Endothelial cell (in vitro differentiated cells): ENCODE data around the gene NPFFR2. TPM values are rescaled to one million over a fixed set of nuclear protein-coding genes. Genes with fewer than 3 reads are reported as not detected.
"Not testable (repeated sequence)": the region's sequence is repeated elsewhere in the genome, so short reads cannot be mapped to it uniquely, and the experiment has no call there.

ENCODE experiments used
- DNase-seq: peaks from one replicate; pipeline ENCODE4 v3.0.0; 2021; ENCODE audit warnings: low spot score
- H3K27ac Mint-ChIP-seq: one replicate; pipeline ENCODE4 v1.8.0; 2021; ENCODE audit warnings: mixed read lengths, inconsistent platforms; ENCODE audit not compliant: unreplicated experiment
- H3K27me3 Mint-ChIP-seq: one replicate; pipeline ENCODE4 v1.8.0; 2021; ENCODE audit warnings: mild to moderate bottlenecking, moderate library complexity, mixed read lengths, inconsistent platforms; ENCODE audit not compliant: unreplicated experiment
- H3K36me3 Mint-ChIP-seq: one replicate; pipeline ENCODE4 v1.8.0; 2021; ENCODE audit warnings: mild to moderate bottlenecking, low read depth, mixed read lengths, inconsistent platforms; ENCODE audit not compliant: unreplicated experiment
- H3K4me1 Mint-ChIP-seq: one replicate; pipeline ENCODE4 v1.8.0; 2021; ENCODE audit warnings: mild to moderate bottlenecking, mixed read lengths, inconsistent platforms; ENCODE audit not compliant: unreplicated experiment
- H3K4me3 Mint-ChIP-seq: one replicate; pipeline ENCODE4 v1.8.0; 2021; ENCODE audit warnings: mild to moderate bottlenecking, mixed read lengths, inconsistent platforms; ENCODE audit not compliant: unreplicated experiment
- H3K9me3 Mint-ChIP-seq: one replicate; pipeline ENCODE4 v1.8.0; 2021; ENCODE audit warnings: mixed read lengths, inconsistent platforms; ENCODE audit not compliant: unreplicated experiment
- total RNA-seq: library from RNA; stranded (reverse); fragmentation: NEBNext Ultra II Directional; extraction: Animal tissue kit (Norgen Biotek cat#: 25700); gene quantifications from one replicate; pipeline ENCODE4 v1.2.1, GENCODE V29; 2021; ENCODE audit not compliant: unreplicated experiment
- TF ChIP-seq, protein P1 (sequence below): fragments of 200-600 bp; sonication (generic); IDR thresholded peaks from one replicate; pipeline ENCODE4 v1.5.0; 2021; ENCODE audit warnings: antibody characterized with exemption; ENCODE audit not compliant: unreplicated experiment

The NPFFR2 gene
- total RNA-seq, 1 donor from 2014 or later = 5.3 TPM

DNA sequence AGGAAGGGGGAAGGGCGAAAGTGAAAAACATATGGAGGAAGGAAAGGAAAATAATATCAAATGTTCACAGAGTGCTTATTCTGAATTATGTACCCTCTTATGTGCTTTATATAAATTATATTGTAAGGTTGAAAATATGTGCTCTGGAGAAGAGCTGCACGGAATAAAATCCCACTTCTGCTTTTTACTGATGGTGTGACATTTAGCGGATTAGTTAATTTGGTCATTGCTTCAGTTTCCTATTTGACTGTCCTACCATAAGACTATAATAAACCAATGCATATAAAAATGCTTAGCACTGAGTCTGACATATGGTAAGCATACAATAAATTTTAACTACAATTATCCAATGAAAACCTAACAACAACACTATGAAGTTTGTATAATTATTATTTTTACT, 86.2 kb downstream of the NPFFR2 start:
- Mint-ChIP-seq H3K27ac (no peak overlapping the region), H3K9me3 (no peaks in the 10 kb centered on the region), H3K27me3 (no peaks in the 10 kb centered on the region), H3K4me1 (no peaks in the 10 kb centered on the region), H3K4me3 (no peak overlapping the region), H3K36me3 (no peaks in the 10 kb centered on the region)
- DNase-seq = no peak
- TF ChIP-seq, protein P1, sequence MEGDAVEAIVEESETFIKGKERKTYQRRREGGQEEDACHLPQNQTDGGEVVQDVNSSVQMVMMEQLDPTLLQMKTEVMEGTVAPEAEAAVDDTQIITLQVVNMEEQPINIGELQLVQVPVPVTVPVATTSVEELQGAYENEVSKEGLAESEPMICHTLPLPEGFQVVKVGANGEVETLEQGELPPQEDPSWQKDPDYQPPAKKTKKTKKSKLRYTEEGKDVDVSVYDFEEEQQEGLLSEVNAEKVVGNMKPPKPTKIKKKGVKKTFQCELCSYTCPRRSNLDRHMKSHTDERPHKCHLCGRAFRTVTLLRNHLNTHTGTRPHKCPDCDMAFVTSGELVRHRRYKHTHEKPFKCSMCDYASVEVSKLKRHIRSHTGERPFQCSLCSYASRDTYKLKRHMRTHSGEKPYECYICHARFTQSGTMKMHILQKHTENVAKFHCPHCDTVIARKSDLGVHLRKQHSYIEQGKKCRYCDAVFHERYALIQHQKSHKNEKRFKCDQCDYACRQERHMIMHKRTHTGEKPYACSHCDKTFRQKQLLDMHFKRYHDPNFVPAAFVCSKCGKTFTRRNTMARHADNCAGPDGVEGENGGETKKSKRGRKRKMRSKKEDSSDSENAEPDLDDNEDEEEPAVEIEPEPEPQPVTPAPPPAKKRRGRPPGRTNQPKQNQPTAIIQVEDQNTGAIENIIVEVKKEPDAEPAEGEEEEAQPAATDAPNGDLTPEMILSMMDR = no peak

- Mint-ChIP-seq H3K9me3 (no peaks in the 10 kb centered on the region), H3K27me3 (no peaks in the 10 kb centered on the region)
- DNase-seq = no peak
Measured at GRCh38 chr4:72119946-72120345, 88.1 kb downstream of the NPFFR2 start.

DNA sequence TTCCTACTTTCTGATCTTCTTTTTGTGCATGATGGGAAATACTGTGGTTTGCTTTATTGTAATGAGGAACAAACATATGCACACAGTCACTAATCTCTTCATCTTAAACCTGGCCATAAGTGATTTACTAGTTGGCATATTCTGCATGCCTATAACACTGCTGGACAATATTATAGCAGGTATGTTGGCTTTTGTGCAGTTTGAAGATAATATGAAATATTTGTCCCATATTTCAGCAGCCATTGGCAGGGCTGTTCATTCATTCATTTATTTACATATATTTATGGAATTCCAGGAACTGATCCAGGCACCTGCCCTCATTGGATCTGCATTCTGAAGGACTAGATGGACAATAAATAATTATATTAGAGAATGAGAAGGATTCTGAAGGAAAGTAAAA, 96.9 kb downstream of the NPFFR2 start:
- Mint-ChIP-seq H3K4me1 (no peaks in the 10 kb centered on the region), H3K4me3 (no peak overlapping the region), H3K27ac (no peak overlapping the region), H3K9me3 (no peaks in the 10 kb centered on the region), H3K27me3 (peaks cover 4% of the 10 kb centered on the region), H3K36me3 (no peaks in the 10 kb centered on the region)
- DNase-seq = no peak
- TF ChIP-seq, protein P1 = no peak

More at GRCh38 chr4:72119946-72120345, 88.1 kb downstream of the NPFFR2 start:
- H3K36me3 Mint-ChIP-seq = no peaks in the 10 kb centered on the region
- TF ChIP-seq, protein P1 = no peak
- no peaks in the 10 kb centered on the region for H3K4me1 Mint-ChIP-seq
- H3K27ac Mint-ChIP-seq = no peak overlapping the region
- H3K4me3 Mint-ChIP-seq = no peak overlapping the region

DNA sequence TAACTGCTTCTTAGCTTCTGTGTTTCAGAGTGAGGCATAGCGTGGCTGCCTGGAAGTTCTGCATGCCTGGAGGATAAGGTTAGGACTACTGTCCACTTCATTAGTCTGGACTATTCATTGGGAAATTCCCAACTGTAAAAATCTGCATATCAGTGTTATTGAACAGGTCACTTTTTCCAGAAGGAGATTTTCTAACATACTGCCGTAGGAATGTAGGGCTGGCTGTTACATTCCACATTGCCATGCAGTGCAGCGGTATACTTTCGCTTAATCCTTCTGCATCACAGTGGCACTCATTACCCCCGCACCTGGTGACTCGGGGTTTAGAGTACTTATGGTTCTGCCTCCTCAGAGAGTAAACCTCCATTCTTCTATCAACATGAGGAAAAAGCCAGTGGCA, 104.6 kb downstream of the NPFFR2 start:
- H3K36me3 Mint-ChIP-seq = peaks cover 14% of the 10 kb centered on the region
- no peak overlapping the region for H3K4me3 Mint-ChIP-seq
- DNase-seq = no peak
- no peak overlapping the region for H3K27ac Mint-ChIP-seq
- TF ChIP-seq, protein P1 = no peak
- peaks cover 4% of the 10 kb centered on the region for H3K27me3 Mint-ChIP-seq
- H3K4me1 Mint-ChIP-seq = no peaks in the 10 kb centered on the region
- H3K9me3 Mint-ChIP-seq = no peaks in the 10 kb centered on the region

GRCh38 chr4:72139997-72140396, 108.2 kb downstream of the NPFFR2 start:
- not testable (repeated sequence) for H3K9me3 Mint-ChIP-seq, H3K4me3 Mint-ChIP-seq, H3K27ac Mint-ChIP-seq, DNase-seq, H3K27me3 Mint-ChIP-seq, H3K4me1 Mint-ChIP-seq
- peaks cover 14% of the 10 kb centered on the region for H3K36me3 Mint-ChIP-seq

DNA sequence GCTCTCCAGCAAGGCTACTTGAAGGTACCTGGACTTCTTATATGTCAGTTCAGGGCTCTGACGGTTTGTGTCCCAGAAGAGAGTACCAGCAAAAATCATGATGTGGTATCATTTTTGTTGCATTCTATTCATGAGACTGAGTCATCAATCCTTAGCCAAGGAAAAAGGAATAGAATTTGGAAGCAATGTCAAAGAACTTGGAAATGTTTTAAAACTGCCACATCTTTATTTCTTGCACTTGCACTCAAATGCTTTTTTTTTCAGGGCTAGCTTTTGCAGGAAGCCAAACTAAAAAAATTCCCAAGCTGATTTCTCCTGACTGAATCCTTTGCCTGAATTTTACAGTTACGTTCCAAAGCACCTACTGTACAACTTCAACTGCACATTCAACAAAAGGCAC, 112.4 kb downstream of the NPFFR2 start:
- H3K27me3 Mint-ChIP-seq = no peaks in the 10 kb centered on the region
- H3K4me3 Mint-ChIP-seq = no peak overlapping the region
- TF ChIP-seq, protein P1 = no peak
- no peaks in the 10 kb centered on the region for H3K9me3 Mint-ChIP-seq
- H3K4me1 Mint-ChIP-seq = no peaks in the 10 kb centered on the region
- no peak for DNase-seq
- H3K27ac Mint-ChIP-seq = no peak overlapping the region
- H3K36me3 Mint-ChIP-seq = peaks cover 16% of the 10 kb centered on the region
